HG02840 (cell line): ENCODE results near the gene HSD11B1L.
"Not testable (repeated sequence)": the region's sequence is repeated elsewhere in the genome, so short reads cannot be mapped to it uniquely, and the experiment has no call there.

Source experiments
- ATAC-seq: cut with Tn5 transposase; IDR thresholded peaks from one replicate; pipeline ENCODE4 v1.9.1; 2021; ENCODE audit warnings: mild to moderate bottlenecking, moderate library complexity, moderate number of reproducible peaks; ENCODE audit not compliant: unreplicated experiment, low FRiP score

The HSD11B1L gene

GRCh38 chr19:5719961-5720790 is 39.3 kb downstream of the HSD11B1L start, which contains the start of the genes CATSPERD and LONP1:
Gene CATSPERD (plus strand): TSS chr19:5720637. CDS start chr19:5720738, 101 bp downstream.
Gene LONP1 (minus strand): TSS chr19:5720146. CDS start chr19:5720132, 14 bp downstream.
- peak; percentile 87 for ATAC-seq

GRCh38 chr19:5727453-5728050 is 46.7 kb downstream of the HSD11B1L start:
- no peak for ATAC-seq

GRCh38 chr19:5733172-5733571 is 52.3 kb downstream of the HSD11B1L start:
- ATAC-seq = not testable (repeated sequence)
